Pancreas (tissue), 10 donors: Measurements from ENCODE around the gene DERL3. TPM values are rescaled to one million over a fixed set of nuclear protein-coding genes. Genes with fewer than 3 reads are reported as not detected.

Experiments used
- ATAC-seq, 4 donors: fragments of 200-7000 bp; cut with Tn5 transposase; one replicate each; pipeline versions ENCODE4 v1.8.0 to v1.9.1; 2020; ENCODE audit warnings: mild to moderate bottlenecking in 4 of 4, moderate library complexity in 4 of 4
- DNase-seq, 6 donors: peaks; one replicate each; pipeline ENCODE4 v3.0.0-alpha.2; 2020
- FAIRE-seq: peaks from 2 replicates; lab custom pipeline; 2012; peaks lifted over from hg19 to GRCh38; lab: Jason Lieb, UNC
- H3K27ac ChIP-seq, 4 donors: fragments of 200-600 bp; sonication (generic); 1 replicate in 3 of 4; 2 replicates in 1 of 4; pipeline versions ENCODE4 v1.5.0 to v1.8.0; 2020
- H3K27me3 ChIP-seq, 4 donors: fragments of 200-600 bp; one replicate each; pipeline ENCODE4 v1.8.0; 2021
- H3K36me3 ChIP-seq, 3 donors: fragments of 200-600 bp; sonication (generic) in 1 of 3; one replicate each; pipeline versions ENCODE4 v1.5.0 to v1.8.0; 2020 to 2021
- H3K4me1 ChIP-seq, 3 donors: fragments of 200-600 bp; one replicate each; pipeline ENCODE4 v1.8.0; 2021
- H3K4me3 ChIP-seq, 4 donors: fragments of 200-600 bp; sonication (generic) in 2 of 4; one replicate each; pipeline versions ENCODE4 v1.5.0 to v1.8.0; 2020 to 2021
- H3K9me3 ChIP-seq, 4 donors: fragments of 200-600 bp; one replicate each; pipeline ENCODE4 v1.8.0; 2021
- WGBS, 2 donors: extraction: QIAGEN DNeasy Blood & Tissue Kit; methylation state at CpG; one replicate each; pipeline ENCODE4 v1.1.7; 2013; 5-methylcytosine and 5-hydroxymethylcytosine counted together
- intact Hi-C, 3 donors: fragments of 100-400 bp; cut with DNase I; formaldehyde crosslinking; loops; one replicate each; pipeline versions ENCODE4 v1.11.1 to v1.14.2; 2022
- polyA plus RNA-seq, 2 donors: library from polyadenylated mRNA; stranded (reverse); fragments of 200-250 nt; gene quantifications; one replicate each; pipeline ENCODE4 v1.2.3, GENCODE V29; 2013
- total RNA-seq, 6 donors: library from RNA; stranded (reverse); fragmentation: NEBNext Ultra II Directional in 4 of 6; extraction: Animal tissue kit (Norgen Biotek cat#: 25700) in 4 of 6; gene quantifications; one replicate each; pipeline versions ENCODE4 v1.2.1 to v1.2.4, GENCODE V29; 2021 to 2023
- TF ChIP-seq, protein P1 (sequence below), 4 donors: fragments of 200-600 bp; sonication (generic) in 3 of 4; IDR thresholded peaks; one replicate each; pipeline versions ENCODE4 v1.5.0 to v1.8.0; 2021; ENCODE audit warnings: antibody characterized with exemption in 4 of 4
- donor health status: healthy with polysubstance abuse.
- donor health status: DM: no; HTN: no; CAD: no; lungs with moderate emphysema.
- donor health status: DM: no; HTN: no; CAD: no.
- donor health status: control.
- donor health status: control.
- donor health status: Bipolar disorder and iron deficiency.
- donor health status: DM: yes; HTN: yes; CAD: no.
- donor health status: DM: no; HTN: no; CAD: no.
- donor health status: DM: no; HTN: no; CAD: no.
- donor health status: DM: yes; HTN: yes; CAD: no.

Gene DERL3
- total and polyA plus RNA-seq, 8 donors = 13.0 to 26.5 (median 19.6) TPM

DNA sequence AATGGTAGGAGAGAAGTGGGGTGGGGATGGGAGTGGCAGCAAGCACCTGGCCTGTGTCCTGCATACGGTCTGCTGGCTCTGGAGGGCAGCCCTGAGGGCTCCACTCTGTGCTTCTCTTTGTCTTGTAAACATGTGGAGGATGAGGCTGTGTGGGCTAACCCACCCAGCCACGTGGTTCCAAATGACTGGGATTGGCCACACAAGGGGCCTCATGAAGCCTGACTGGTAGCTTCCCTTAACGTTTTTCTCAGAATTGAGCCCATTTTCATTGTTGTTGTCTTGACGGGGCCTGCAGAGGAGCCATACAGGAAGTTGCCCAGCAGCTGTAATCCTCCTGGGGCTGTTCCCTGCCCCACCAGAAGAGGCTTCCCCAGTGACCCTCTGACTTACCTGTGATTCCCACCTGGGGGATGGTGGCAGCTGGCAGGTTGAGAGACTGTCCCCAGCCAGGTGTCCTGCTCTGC is 18.0 kb downstream of the DERL3 start:
- Histone ChIP-seq H3K9me3 (no peaks in the 10 kb centered on the region), H3K27ac (no peak overlapping the region), H3K36me3 (peaks cover 5 to 57% (median 11%) of the 10 kb centered on the region in 3 donors), H3K4me1 (no peaks in the 10 kb centered on the region), H3K4me3 (no peak overlapping the region), H3K27me3 (no peaks in the 10 kb centered on the region)
- ATAC-seq = no peak
- TF ChIP-seq, protein P1, sequence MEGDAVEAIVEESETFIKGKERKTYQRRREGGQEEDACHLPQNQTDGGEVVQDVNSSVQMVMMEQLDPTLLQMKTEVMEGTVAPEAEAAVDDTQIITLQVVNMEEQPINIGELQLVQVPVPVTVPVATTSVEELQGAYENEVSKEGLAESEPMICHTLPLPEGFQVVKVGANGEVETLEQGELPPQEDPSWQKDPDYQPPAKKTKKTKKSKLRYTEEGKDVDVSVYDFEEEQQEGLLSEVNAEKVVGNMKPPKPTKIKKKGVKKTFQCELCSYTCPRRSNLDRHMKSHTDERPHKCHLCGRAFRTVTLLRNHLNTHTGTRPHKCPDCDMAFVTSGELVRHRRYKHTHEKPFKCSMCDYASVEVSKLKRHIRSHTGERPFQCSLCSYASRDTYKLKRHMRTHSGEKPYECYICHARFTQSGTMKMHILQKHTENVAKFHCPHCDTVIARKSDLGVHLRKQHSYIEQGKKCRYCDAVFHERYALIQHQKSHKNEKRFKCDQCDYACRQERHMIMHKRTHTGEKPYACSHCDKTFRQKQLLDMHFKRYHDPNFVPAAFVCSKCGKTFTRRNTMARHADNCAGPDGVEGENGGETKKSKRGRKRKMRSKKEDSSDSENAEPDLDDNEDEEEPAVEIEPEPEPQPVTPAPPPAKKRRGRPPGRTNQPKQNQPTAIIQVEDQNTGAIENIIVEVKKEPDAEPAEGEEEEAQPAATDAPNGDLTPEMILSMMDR (IDR thresholded peaks at IDR 0.05) = no peak
- no peak for FAIRE-seq
- WGBS, 2 donors = 60 to 70% methylated on average over 4 of the region's 4 CpGs
- peak in 1 of 6 donors; percentile 15 for DNase-seq
- intact Hi-C loops = no loop called here

DNA sequence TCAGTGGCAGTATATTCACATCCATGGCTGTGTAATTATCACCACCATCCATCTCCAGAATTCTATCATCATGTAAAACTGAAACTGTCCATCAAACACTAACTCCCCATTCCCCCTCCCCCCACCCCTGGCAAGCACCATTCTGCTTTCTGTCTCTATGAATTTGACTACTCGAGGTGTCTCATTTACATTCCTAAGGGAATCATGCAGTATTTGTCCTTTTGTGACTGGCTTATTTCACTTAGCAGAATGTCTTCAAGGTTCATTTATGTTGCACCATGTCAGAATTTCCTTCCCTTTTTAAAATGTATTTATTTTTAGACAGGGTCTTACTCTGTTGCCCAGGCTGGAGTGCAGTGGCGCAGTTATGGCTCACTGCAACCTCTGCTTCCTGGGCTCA is 20.3 kb downstream of the DERL3 start:
- H3K27ac ChIP-seq = no peak overlapping the region
- H3K36me3 ChIP-seq = peaks cover 0 to 39% (median 11%) of the 10 kb centered on the region in 3 donors
- H3K27me3 ChIP-seq = no peaks in the 10 kb centered on the region
- 90 to 95% methylated on average over 2 of the region's 2 CpGs for WGBS, 2 donors
- DNase-seq = no peak
- H3K9me3 ChIP-seq = no peaks in the 10 kb centered on the region
- no peak for FAIRE-seq
- no peaks in the 10 kb centered on the region for H3K4me1 ChIP-seq
- intact Hi-C loops = no loop called here
- no peak overlapping the region for H3K4me3 ChIP-seq
- TF ChIP-seq, protein P1 (IDR thresholded peaks at IDR 0.05) = no peak
- ATAC-seq = no peak

DNA sequence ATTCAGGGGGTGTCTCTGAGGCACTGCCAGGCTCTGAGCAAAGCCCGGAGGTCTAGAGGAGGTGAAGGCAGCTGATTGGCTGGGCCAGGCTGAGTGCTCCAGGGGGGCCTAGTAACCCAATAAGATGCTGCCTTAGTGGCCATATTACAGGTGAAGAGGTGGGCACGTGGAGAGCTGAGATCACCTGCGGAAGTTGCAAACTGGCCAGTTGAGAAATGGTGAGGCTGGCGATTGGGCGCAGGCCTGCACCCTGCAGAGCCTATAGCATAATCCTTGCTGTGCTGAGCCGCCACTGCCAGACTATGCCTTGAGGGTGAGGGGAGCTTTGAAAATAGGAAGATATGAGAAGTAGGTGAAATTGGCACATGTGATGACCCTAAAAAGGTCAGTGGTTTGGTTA is 21.7 kb downstream of the DERL3 start:
- Histone ChIP-seq H3K27me3 (no peaks in the 10 kb centered on the region), H3K27ac (no peak overlapping the region), H3K9me3 (no peaks in the 10 kb centered on the region), H3K4me1 (no peaks in the 10 kb centered on the region), H3K36me3 (peaks cover 0 to 44% (median 11%) of the 10 kb centered on the region in 3 donors), H3K4me3 (no peak overlapping the region)
- FAIRE-seq (no peak), DNase-seq (peak in 1 of 6 donors; percentile 21), ATAC-seq (no peak)
- TF ChIP-seq, protein P1 (IDR thresholded peaks at IDR 0.05) = no peak
- intact Hi-C loops = no loop called here
- WGBS, 2 donors = 88 to 97% methylated on average over 6 of the region's 6 CpGs

DNA sequence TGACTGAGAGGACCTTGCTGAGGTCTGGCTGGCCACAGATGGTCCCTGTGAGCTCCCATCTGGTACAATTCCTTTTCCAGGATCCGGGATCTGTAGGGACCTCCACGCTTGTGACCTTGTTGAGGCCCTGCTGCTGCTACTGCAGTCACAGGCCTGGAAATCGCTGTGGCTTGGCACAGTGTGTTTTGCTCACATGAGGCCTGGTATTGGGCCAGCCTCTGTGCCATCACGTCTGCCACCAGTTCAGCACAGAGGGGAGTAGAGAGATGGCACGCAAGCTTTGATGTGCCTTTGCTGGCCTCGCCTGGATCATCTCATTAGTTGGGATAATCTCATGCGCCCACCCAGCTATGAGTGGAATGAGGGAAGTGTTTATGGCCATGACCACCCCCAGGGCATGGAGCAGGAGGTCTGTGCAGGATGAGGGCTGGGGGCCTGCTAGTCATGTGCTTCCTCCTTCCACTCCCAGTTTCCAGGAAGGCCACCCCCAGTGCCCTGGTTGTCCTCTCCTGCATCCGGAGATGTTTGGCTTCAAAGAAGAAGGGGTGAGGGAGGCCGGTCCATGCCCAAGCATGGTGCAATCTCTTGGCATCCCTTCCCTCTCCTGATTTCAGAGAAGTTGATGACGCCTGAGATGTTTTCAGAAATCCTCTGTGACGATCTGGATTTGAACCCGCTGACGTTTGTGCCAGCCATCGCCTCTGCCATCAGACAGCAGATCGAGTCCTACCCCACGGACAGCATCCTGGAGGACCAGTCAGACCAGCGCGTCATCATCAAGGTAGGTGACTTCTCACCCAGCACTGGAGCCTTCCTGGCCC is 22.4 kb downstream of the DERL3 start:
- Histone ChIP-seq H3K27me3 (no peaks in the 10 kb centered on the region), H3K4me1 (no peaks in the 10 kb centered on the region), H3K9me3 (no peaks in the 10 kb centered on the region), H3K27ac (no peak overlapping the region), H3K4me3 (no peak overlapping the region), H3K36me3 (peaks cover 0 to 40% (median 11%) of the 10 kb centered on the region in 3 donors)
- ATAC-seq (no peak), DNase-seq (peak in 1 of 6 donors; percentile 26), FAIRE-seq (no peak)
- intact Hi-C loops = no loop called here
- TF ChIP-seq, protein P1 (IDR thresholded peaks at IDR 0.05) = no peak
- 86 to 89% methylated on average over 18 of the region's 18 CpGs for WGBS, 2 donors
